HG03039 (cell line): ENCODE results near the gene ACSS2.

ENCODE experiments used
- ATAC-seq: cut with Tn5 transposase; IDR thresholded peaks from one replicate; pipeline ENCODE4 v1.9.1; 2021; ENCODE audit warnings: mild to moderate bottlenecking, moderate library complexity; ENCODE audit not compliant: unreplicated experiment

ACSS2 gene

DNA sequence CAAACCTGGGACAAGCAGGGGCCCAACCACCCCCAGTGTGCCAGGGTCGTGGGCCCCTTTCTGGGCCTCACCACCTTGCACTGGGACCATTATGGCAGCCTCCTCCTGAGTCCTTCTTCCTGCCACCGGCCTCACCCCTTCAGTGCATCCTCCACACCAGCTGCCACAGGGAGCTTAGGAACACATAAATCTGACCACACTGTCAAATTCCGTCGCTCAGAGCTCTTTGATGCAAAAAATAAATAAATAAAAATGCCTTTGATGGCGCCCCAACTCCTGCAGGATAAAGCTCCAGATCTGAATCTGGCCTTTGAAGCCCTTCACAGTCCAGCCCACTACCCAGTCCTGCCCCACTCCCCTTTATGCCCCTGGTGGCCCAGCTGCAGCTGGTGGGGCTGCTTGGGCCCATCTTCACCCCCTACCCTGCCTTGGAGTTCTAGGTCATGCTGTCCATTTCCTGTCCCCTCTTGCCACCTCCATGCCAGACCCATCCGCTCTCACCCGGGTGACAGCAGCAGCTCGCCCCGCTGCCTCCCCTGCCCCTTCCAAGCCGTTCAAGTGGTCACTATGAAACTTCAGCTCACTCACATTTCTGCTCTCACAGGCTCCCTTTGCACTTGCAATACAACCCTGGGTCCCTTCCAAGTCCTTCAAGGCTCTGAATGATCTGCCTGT, 95.3 kb downstream of the ACSS2 start:
- ATAC-seq = no peak

DNA sequence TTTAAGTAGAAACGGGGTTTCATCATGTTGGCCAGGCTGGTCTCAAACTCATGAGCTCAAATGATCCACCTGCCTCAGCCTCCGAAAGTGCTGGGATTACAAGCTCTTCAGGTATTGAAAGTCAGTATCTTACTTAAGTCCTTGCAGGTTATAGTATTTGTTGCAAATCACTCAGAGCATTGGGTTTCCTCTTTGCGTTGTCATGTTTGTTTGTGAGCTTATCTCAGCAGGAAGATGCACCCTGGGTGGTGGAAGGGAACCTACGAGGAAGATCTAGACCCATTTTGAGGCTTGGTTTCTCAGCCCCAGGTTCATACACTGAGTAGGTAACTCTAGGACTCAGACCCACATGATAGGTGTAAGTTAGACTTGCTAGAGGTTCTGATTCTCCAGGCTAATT, 97.8 kb downstream of the ACSS2 start:
- ATAC-seq = no peak

DNA sequence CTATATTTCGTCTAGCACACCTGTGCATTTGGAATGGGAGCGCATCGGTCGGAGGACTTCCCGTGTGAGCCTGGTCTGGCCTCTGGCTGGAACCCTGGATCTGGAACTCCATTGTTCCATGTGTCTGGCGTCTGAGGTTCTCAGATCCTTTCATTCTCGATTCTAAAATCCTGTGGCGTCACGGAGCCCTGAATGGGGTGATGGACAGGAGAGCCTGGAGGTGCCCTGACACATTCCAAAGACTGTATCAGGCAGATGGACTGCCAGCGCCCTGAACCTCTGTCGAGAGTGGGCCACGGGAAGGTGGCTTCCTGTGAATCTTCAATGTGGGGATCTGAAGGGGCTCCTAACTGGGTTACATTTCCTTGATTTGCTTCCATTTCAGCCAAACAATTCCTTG, 99.9 kb downstream of the ACSS2 start:
- ATAC-seq = no peak
